Muscle layer of duodenum (tissue), 2 donors: ENCODE measurements around the gene DCTN4.
A peak's percentile ranks its signal among the peaks of the same experiment; 100 is the strongest.

ENCODE experiments used
- H3K27ac ChIP-seq: one replicate; pipeline ENCODE4 v1.7.0; 2013; ENCODE audit warnings: mild to moderate bottlenecking, low read length
- H3K27me3 ChIP-seq: one replicate; pipeline ENCODE4 v1.7.0; 2013; ENCODE audit warnings: low read depth, mild to moderate bottlenecking, control low read depth, low read length
- H3K36me3 ChIP-seq, 2 donors: one replicate each; pipeline ENCODE4 v1.7.0; 2013; ENCODE audit warnings: low read length in 2 of 2, control low read depth in 1 of 2, mild to moderate bottlenecking in 1 of 2; ENCODE audit not compliant: insufficient read depth in 2 of 2, control insufficient read depth in 1 of 2
- H3K4me1 ChIP-seq, 2 donors: one replicate each; pipeline ENCODE4 v1.7.0; 2013; ENCODE audit warnings: low read length in 2 of 2, mild to moderate bottlenecking in 2 of 2, control low read depth in 1 of 2, moderate library complexity in 1 of 2; ENCODE audit not compliant: insufficient read depth in 2 of 2, control insufficient read depth in 1 of 2
- H3K4me3 ChIP-seq, 2 donors: one replicate each; pipeline ENCODE4 v1.7.0; 2013; ENCODE audit warnings: low read length in 2 of 2, low read depth in 1 of 2, mild to moderate bottlenecking in 1 of 2
- H3K9me3 ChIP-seq, 2 donors: one replicate each; pipeline ENCODE4 v1.7.0; 2013; ENCODE audit warnings: low read length in 2 of 2, control low read depth in 1 of 2, mild to moderate bottlenecking in 1 of 2; ENCODE audit not compliant: control insufficient read depth in 1 of 2
- donor health status: healthy.

The DCTN4 gene

GRCh38 chr5:150731669-150732242 lies 27.1 kb downstream of the DCTN4 start:
- no peaks in the 10 kb centered on the region for H3K27me3 ChIP-seq
- H3K4me3 ChIP-seq = no peak overlapping the region
- H3K27ac ChIP-seq = no peak overlapping the region
- H3K36me3 ChIP-seq = peaks cover 42 to 61% of the 10 kb centered on the region in 2 donors
- no peaks in the 10 kb centered on the region for H3K9me3 ChIP-seq
- H3K4me1 ChIP-seq = no peaks in the 10 kb centered on the region

GRCh38 chr5:150729859-150730258 lies 29.0 kb downstream of the DCTN4 start:
- Histone ChIP-seq H3K27me3 (no peaks in the 10 kb centered on the region), H3K4me3 (no peak overlapping the region), H3K27ac (no peak overlapping the region), H3K9me3 (no peaks in the 10 kb centered on the region), H3K4me1 (no peaks in the 10 kb centered on the region), H3K36me3 (peaks cover 42 to 60% of the 10 kb centered on the region in 2 donors)

GRCh38 chr5:150723845-150724244 lies 35.0 kb downstream of the DCTN4 start:
- Histone ChIP-seq H3K9me3 (no peaks in the 10 kb centered on the region), H3K4me1 (no peaks in the 10 kb centered on the region), H3K27me3 (no peaks in the 10 kb centered on the region), H3K4me3 (no peak overlapping the region), H3K27ac (no peak overlapping the region), H3K36me3 (peaks cover 52 to 63% of the 10 kb centered on the region in 2 donors)

GRCh38 chr5:150710165-150710564 lies 48.7 kb downstream of the DCTN4 start:
- no peak overlapping the region for H3K4me3 ChIP-seq
- H3K27ac ChIP-seq = no peak overlapping the region
- H3K36me3 ChIP-seq = peaks cover 50 to 59% of the 10 kb centered on the region in 2 donors
- H3K27me3 ChIP-seq = no peaks in the 10 kb centered on the region
- no peaks in the 10 kb centered on the region for H3K9me3 ChIP-seq
- H3K4me1 ChIP-seq = no peaks in the 10 kb centered on the region

GRCh38 chr5:150706776-150707390 lies 51.9 kb downstream of the DCTN4 start:
- no peaks in the 10 kb centered on the region for H3K4me1 ChIP-seq
- no peak overlapping the region for H3K27ac ChIP-seq
- peaks cover 27 to 39% of the 10 kb centered on the region in 2 donors for H3K36me3 ChIP-seq
- H3K9me3 ChIP-seq = no peaks in the 10 kb centered on the region
- no peaks in the 10 kb centered on the region for H3K27me3 ChIP-seq
- H3K4me3 ChIP-seq = no peak overlapping the region

- no peak overlapping the region for H3K4me3 ChIP-seq
- H3K36me3 ChIP-seq = peaks cover 2 to 13% of the 10 kb centered on the region in 2 donors
- H3K27ac ChIP-seq = no peak overlapping the region
- no peaks in the 10 kb centered on the region for H3K9me3 ChIP-seq
- no peaks in the 10 kb centered on the region for H3K27me3 ChIP-seq
- peaks cover 12 to 13% of the 10 kb centered on the region in 2 donors for H3K4me1 ChIP-seq
Measured at GRCh38 chr5:150703762-150704161, 55.1 kb downstream of the DCTN4 start.

- peak within 1 kb of the TSS; percentile 94 for H3K27ac ChIP-seq
- peak within 1 kb of the TSS; percentile 79 to 90 for H3K4me3 ChIP-seq
- no peaks in the 10 kb centered on the region for H3K9me3 ChIP-seq
- peaks cover 12 to 15% of the 10 kb centered on the region in 2 donors for H3K4me1 ChIP-seq
- H3K27me3 ChIP-seq = no peaks in the 10 kb centered on the region
- H3K36me3 ChIP-seq = peaks cover 30 to 31% of the 10 kb centered on the region in 2 donors
Measured at GRCh38 chr5:150700594-150701377, 58.0 kb downstream of the DCTN4 start, which contains the start of gene RBM22. RBM22 (minus strand) TSS chr5:150701062; CDS start chr5:150700985, 77 bp downstream.

- H3K9me3 ChIP-seq = no peaks in the 10 kb centered on the region
- peaks cover 36% of the 10 kb centered on the region in 2 donors for H3K36me3 ChIP-seq
- H3K27ac ChIP-seq = peak overlapping the region; percentile 94
- peak overlapping the region; percentile 79 to 90 for H3K4me3 ChIP-seq
- H3K27me3 ChIP-seq = no peaks in the 10 kb centered on the region
- H3K4me1 ChIP-seq = peaks cover 12 to 15% of the 10 kb centered on the region in 2 donors
Measured at GRCh38 chr5:150700246-150700593, 58.6 kb downstream of the DCTN4 start.

GRCh38 chr5:150694612-150695011 lies 64.2 kb downstream of the DCTN4 start:
- Histone ChIP-seq H3K4me1 (peaks cover 8 to 10% of the 10 kb centered on the region in 2 donors), H3K9me3 (no peaks in the 10 kb centered on the region), H3K36me3 (peaks cover 83% of the 10 kb centered on the region in 2 donors), H3K27ac (no peak overlapping the region), H3K4me3 (no peak overlapping the region), H3K27me3 (no peaks in the 10 kb centered on the region)

- H3K27me3 ChIP-seq = no peaks in the 10 kb centered on the region
- no peaks in the 10 kb centered on the region for H3K4me1 ChIP-seq
- H3K36me3 ChIP-seq = peaks cover 70 to 72% of the 10 kb centered on the region in 2 donors
- H3K27ac ChIP-seq = no peak overlapping the region
- no peaks in the 10 kb centered on the region for H3K9me3 ChIP-seq
- H3K4me3 ChIP-seq = no peak overlapping the region
Measured at GRCh38 chr5:150692276-150692675, 66.5 kb downstream of the DCTN4 start.

GRCh38 chr5:150690760-150691159 lies 68.1 kb downstream of the DCTN4 start:
- H3K27ac ChIP-seq = no peak overlapping the region
- no peaks in the 10 kb centered on the region for H3K9me3 ChIP-seq
- H3K4me1 ChIP-seq = no peaks in the 10 kb centered on the region
- peaks cover 56 to 58% of the 10 kb centered on the region in 2 donors for H3K36me3 ChIP-seq
- no peak overlapping the region for H3K4me3 ChIP-seq
- no peaks in the 10 kb centered on the region for H3K27me3 ChIP-seq
